ENCODE data around the gene ARHGAP23.
"Not testable (repeated sequence)": the region's sequence is repeated elsewhere in the genome, so short reads cannot be mapped to it uniquely, and the experiment has no call there.

ARHGAP23 gene

DNA sequence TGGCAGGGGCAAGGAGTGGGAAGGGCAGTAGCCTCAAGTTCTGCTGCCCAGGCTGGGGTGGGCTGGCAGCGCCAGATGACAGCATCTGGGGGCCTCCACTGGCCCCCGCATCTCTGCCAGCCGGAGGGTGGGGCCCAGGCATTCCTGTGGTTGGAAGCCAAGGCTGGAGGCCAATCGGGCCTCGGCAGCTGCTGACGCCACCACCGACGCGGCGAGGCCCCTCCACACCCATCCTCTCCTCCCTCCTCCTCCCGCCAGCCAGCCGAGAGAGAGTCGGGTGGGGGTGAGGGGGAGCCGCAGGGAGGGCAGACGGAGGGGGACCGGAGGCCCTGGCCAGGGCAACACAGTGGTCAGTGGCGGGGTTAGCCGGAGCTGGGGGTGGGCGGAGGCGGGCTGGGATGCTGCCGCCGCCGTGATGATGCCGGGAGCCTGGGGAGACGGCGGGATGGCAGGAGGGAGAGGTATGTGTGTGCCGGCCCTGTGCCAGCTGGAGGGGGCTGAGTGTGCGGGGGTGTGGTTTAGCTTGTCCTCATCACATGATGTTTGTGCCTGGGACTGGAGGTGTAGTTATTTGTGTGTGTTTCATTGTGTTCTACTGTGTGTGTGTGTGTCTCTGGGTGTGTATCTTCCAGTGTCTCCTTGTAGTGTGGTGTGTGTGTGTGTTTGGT, 36.6 kb downstream of the ARHGAP23 start:
- DNase-seq: no peak

GRCh38 chr17:38465391-38466345, 37.4 kb downstream of the ARHGAP23 start:
- no peak for DNase-seq

GRCh38 chr17:38466346-38467315, 38.4 kb downstream of the ARHGAP23 start:
- DNase-seq: no peak

- DNase-seq: no peak
Measured at GRCh38 chr17:38467491-38467890, 39.2 kb downstream of the ARHGAP23 start.

GRCh38 chr17:38469875-38470274, 41.6 kb downstream of the ARHGAP23 start:
- DNase-seq: no peak

- DNase-seq: not testable (repeated sequence)
Measured at GRCh38 chr17:38471253-38471652, 43.0 kb downstream of the ARHGAP23 start.

- not testable (repeated sequence) for DNase-seq
Measured at GRCh38 chr17:38474666-38475065, 46.4 kb downstream of the ARHGAP23 start.

GRCh38 chr17:38476549-38476948, 48.3 kb downstream of the ARHGAP23 start:
- DNase-seq: no peak

- not testable (repeated sequence) for DNase-seq
Measured at GRCh38 chr17:38477417-38477816, 49.2 kb downstream of the ARHGAP23 start.

GRCh38 chr17:38477951-38478350, 49.7 kb downstream of the ARHGAP23 start:
- DNase-seq: not testable (repeated sequence)

DNA sequence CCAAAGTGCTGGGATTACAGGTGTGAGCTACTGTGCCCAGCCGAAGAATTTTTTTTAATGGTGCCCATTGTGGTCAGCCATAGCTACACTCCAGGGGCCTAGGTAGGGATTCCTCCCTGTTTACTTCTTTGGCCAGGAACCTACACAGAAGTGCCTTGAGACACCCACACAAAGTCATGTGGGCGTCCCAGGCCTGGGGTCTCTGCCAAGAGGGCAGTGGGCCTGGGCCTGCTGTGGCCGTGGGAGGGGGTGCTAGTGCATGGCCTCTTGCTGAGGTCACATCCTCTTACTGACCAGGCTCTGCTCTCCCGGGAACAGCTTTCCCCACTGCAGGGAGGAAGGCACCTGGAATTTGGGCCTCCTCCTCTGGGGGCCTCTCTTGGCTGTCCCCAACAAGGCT, 50.4 kb downstream of the ARHGAP23 start:
- not testable (repeated sequence) for DNase-seq

DNA sequence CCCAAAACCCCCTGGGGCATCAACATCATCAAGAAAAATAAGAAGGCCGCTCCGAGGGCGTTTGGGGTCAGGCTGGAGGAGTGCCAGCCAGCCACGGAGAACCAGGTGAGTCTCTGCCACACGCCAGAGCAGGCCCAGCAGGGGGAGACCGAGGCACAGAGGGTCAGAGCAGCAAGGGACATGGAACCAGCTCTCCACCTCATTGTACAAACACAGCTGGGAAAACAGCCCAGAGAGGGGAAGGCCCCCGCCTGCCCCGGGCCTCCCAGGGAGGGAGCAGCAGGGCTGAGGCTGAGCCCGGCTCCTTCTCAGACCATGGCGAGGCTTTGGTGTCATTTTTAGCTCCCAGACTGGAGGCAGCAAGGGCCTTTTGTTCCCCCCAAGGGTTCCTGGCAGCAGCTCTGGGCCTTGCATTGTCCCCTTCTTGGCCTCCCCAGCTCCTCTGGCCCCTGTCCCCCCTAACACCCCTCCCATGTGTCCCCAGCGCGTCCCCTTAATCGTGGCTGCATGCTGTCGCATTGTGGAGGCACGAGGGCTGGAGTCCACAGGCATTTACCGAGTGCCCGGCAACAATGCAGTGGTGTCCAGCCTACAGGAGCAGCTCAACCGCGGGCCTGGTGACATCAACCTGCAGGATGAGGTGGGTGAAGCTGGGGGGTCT, 53.9 kb downstream of the ARHGAP23 start:
- DNase-seq: peak; percentile 27

DNA sequence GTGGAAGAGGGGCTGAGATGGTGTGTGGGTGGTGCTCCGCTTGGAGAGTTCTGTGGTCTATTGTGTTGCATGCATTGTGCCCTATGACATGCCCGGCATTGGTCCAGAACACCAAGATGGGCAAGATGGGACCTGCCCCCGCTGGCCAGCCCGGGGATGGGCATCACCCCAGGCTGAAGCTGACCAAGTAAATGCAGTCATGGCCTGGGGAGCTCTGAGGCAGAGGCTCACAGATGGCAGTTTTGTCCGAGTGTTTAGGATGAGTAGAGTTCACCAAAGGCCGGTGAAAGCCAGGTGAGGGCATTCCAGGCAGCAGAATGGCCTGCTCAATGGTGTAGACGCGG, 54.4 kb downstream of the ARHGAP23 start:
- not testable (repeated sequence) for DNase-seq

GRCh38 chr17:38484242-38485145, 56.2 kb downstream of the ARHGAP23 start:
- DNase-seq: not testable (repeated sequence)

DNA sequence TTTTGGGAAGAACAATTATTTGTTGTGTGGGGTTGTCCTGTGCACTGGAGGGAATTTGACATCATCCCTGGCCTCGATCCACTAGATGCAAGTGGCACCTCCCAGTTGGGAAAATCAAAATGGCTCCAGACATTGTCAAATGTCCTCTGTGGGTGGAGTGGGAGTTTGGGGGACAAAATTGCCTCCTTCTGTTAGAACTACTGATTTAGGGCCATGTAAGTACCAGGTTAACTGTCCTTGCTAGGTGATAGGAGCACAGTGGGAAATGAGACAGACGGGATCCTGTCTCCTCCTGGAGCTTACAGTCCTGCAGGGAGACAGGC, 56.8 kb downstream of the ARHGAP23 start:
- no peak for DNase-seq

DNA sequence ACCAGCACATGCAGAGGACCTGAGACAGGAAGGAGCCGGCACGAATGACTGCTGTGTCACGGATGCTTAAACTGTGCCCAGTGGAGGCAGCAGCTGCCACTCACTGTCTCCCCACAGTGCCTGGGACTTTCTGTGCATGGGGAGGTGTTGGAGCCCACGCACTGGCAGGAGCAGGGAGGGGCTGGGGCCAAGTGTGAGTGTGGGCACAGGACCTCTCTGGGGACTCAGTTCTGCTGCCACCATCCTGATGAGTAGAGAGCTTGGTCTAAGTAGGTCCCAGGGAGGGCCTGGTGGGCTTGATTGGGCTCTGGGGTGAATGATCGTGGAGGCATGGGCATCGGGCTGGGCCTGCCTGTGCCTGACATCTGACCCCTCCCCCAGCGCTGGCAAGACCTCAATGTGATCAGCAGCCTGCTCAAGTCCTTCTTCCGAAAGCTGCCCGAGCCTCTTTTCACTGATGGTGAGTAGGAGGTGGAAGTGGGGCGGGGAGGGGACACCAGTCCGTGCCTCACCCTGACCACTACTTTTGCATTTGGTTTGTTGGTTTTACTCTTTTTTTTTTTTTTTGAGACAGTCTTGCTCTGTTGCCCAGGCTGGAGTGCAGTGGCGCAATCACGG, 57.5 kb downstream of the ARHGAP23 start:
- DNase-seq: not testable (repeated sequence)

GRCh38 chr17:38489774-38490173, 61.5 kb downstream of the ARHGAP23 start:
- not testable (repeated sequence) for DNase-seq

GRCh38 chr17:38491346-38492066, 63.2 kb downstream of the ARHGAP23 start:
- not testable (repeated sequence) for DNase-seq

DNA sequence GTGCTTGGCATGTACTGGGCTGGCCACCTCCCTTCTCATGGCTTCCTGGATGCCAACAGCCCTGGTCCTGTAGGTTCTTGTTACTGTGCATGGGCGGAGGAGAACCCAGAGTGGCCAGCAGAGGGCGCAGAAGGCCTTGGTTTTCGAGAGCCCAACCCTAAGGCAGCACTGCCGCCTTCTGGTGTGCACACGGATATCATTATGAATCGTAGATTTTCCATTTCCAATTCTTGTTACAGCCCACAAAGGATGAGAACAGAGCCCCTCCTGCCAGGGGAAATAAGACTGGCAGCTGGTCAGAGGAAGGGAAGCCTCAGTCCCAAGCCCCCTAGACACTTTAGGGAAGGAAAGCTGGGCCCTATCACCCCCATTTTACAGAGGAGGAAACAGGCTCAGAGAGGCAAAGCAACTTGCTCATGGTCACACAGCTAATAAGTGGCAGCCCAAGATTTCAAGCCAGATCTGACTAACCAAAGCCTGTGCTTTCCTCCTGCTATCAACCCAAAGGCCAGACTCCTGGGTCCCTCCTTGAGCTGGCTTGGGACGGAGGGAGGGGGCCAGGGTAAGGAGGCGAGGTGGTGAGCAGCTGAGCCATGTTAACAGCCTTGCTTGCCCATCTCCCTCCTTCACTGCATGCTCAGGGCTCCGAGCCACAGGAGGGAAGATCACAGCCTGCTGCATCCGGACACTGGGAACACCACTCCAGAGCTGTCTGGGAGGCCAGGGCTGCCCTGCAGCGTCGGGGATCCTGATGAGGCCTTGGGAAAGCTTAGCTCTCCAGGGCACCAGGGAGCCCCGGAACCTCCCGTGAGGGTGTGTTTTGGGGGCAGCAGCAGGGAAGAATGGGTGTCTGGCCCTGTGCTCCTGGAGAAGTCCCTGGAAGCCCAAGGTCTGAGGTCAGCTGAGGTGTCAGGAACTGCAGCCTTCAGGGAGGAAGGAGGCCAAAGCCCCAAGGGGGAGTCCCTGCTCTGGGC, 64.1 kb downstream of the ARHGAP23 start:
- DNase-seq: peak; percentile 40

Data from NCI-H2029 treated with DMSO at 0.1 percent for 48 hours (cell line).